ENCODE data around the gene TTC1.
A peak's percentile ranks its signal among the peaks of the same experiment; 100 is the strongest.

The TTC1 gene

GRCh38 chr5:159969966-159970365, 39.0 kb upstream of the TTC1 start:
- H3K4me1 ChIP-seq: no peaks in the 10 kb centered on the region
- H3K36me3 ChIP-seq: no peaks in the 10 kb centered on the region
- no peaks in the 10 kb centered on the region; the same call in 1 of the 2 replicates for H3K9me3 ChIP-seq
- H3K4me3 ChIP-seq (ENCODE audit: low read depth, low read length): no peak overlapping the region
- no peak for TF ChIP-seq CTCF (IDR thresholded peaks at IDR 0.05; ENCODE audit: low read depth, low read length)
- H3K27me3 ChIP-seq: peaks cover 61% of the 10 kb centered on the region
- DNase-seq: no peak

- no peak overlapping the region for H3K4me3 ChIP-seq (ENCODE audit: low read depth, low read length)
- no peaks in the 10 kb centered on the region for H3K36me3 ChIP-seq
- DNase-seq: no peak
- H3K27me3 ChIP-seq: peaks cover 72% of the 10 kb centered on the region
- no peaks in the 10 kb centered on the region for H3K4me1 ChIP-seq
- TF ChIP-seq CTCF (IDR thresholded peaks at IDR 0.05; ENCODE audit: low read depth, low read length): no peak
- no peaks in the 10 kb centered on the region; the same call in 1 of the 2 replicates for H3K9me3 ChIP-seq
These were observed 37.9 kb upstream of the TTC1 start for GRCh38 chr5:159971038-159971437.

- no peaks in the 10 kb centered on the region for H3K36me3 ChIP-seq
- TF ChIP-seq CTCF (IDR thresholded peaks at IDR 0.05; ENCODE audit: low read depth, low read length): no peak
- H3K27me3 ChIP-seq: peaks cover 74% of the 10 kb centered on the region
- H3K4me3 ChIP-seq (ENCODE audit: low read depth, low read length): no peak overlapping the region
- DNase-seq: no peak
- no peaks in the 10 kb centered on the region; the same call in 1 of the 2 replicates for H3K9me3 ChIP-seq
- no peaks in the 10 kb centered on the region for H3K4me1 ChIP-seq
These were observed 37.4 kb upstream of the TTC1 start for GRCh38 chr5:159971514-159971913.

- Histone ChIP-seq H3K4me3 (ENCODE audit: low read depth, low read length) (no peak overlapping the region), H3K4me1 (no peaks in the 10 kb centered on the region), H3K36me3 (no peaks in the 10 kb centered on the region), H3K27me3 (peaks cover 77% of the 10 kb centered on the region), H3K9me3 (no peaks in the 10 kb centered on the region; the same call in 1 of the 2 replicates)
- DNase-seq: no peak
- no peak for TF ChIP-seq CTCF (IDR thresholded peaks at IDR 0.05; ENCODE audit: low read depth, low read length)
These were observed 36.9 kb upstream of the TTC1 start for GRCh38 chr5:159971931-159972461.

- Histone ChIP-seq H3K36me3 (no peaks in the 10 kb centered on the region), H3K27me3 (peaks cover 78% of the 10 kb centered on the region), H3K4me1 (no peaks in the 10 kb centered on the region), H3K4me3 (ENCODE audit: low read depth, low read length) (no peak overlapping the region), H3K9me3 (no peaks in the 10 kb centered on the region; the same call in 1 of the 2 replicates)
- no peak for DNase-seq
- TF ChIP-seq CTCF (IDR thresholded peaks at IDR 0.05; ENCODE audit: low read depth, low read length): no peak
These were observed 36.2 kb upstream of the TTC1 start for GRCh38 chr5:159972538-159973362.

- Histone ChIP-seq H3K4me1 (no peaks in the 10 kb centered on the region), H3K36me3 (no peaks in the 10 kb centered on the region), H3K4me3 (ENCODE audit: low read depth, low read length) (no peak overlapping the region), H3K27me3 (peaks cover 78% of the 10 kb centered on the region), H3K9me3 (no peaks in the 10 kb centered on the region; the same call in 1 of the 2 replicates)
- TF ChIP-seq CTCF (IDR thresholded peaks at IDR 0.05; ENCODE audit: low read depth, low read length): peak; percentile 22
- DNase-seq: no peak
These were observed 33.4 kb upstream of the TTC1 start for GRCh38 chr5:159975462-159976019.

Data from BE2C (cell line).